CD4-positive, alpha-beta memory T cell (primary cell): ENCODE data around the gene LMO7. TPM values are rescaled to one million over a fixed set of nuclear protein-coding genes. Genes with fewer than 3 reads are reported as not detected.

Experiments used
- CTCF ChIA-PET: fragments of 350-600 bp; sonication (Branson Sonifier 250); formaldehyde crosslinking; loops from one replicate; lab custom pipeline; 2021; ENCODE audit warnings: inconsistent platforms; ENCODE audit not compliant: partially characterized antibody; lab: Charles Lee
- POLR2A ChIA-PET: fragments of 350-600 bp; sonication (Branson Sonifier 250); formaldehyde crosslinking; loops from one replicate; lab custom pipeline; 2021; ENCODE audit not compliant: partially characterized antibody; lab: Charles Lee
- DNase-seq, 5 donors: peaks; one replicate each; pipeline versions ENCODE4 v3.0.0 to v3.0.0-alpha.2; 2020 to 2022; ENCODE audit warnings: mixed read lengths in 1 of 5
- H3K27ac ChIP-seq: one replicate; pipeline ENCODE4 v1.7.0; 2013; ENCODE audit warnings: low read depth, low read length
- H3K27me3 ChIP-seq: 2 replicates; pipeline ENCODE4 v1.7.0; 2013; ENCODE audit warnings: mild to moderate bottlenecking, low read length, moderate library complexity; ENCODE audit not compliant: insufficient read depth
- H3K36me3 ChIP-seq: 2 replicates; pipeline ENCODE4 v1.7.0; 2013; ENCODE audit warnings: mild to moderate bottlenecking, low read length, moderate library complexity; ENCODE audit not compliant: insufficient read depth
- H3K4me1 ChIP-seq: 2 replicates; pipeline ENCODE4 v1.7.0; 2013; ENCODE audit warnings: mild to moderate bottlenecking, low read length, moderate library complexity; ENCODE audit not compliant: insufficient read depth
- H3K4me3 ChIP-seq, 2 donors: one replicate each; pipeline ENCODE4 v1.7.0; 2013; ENCODE audit warnings: low read length in 2 of 2, mild to moderate bottlenecking in 1 of 2
- H3K9me3 ChIP-seq, 2 donors: one replicate each; pipeline ENCODE4 v1.7.0; 2013; ENCODE audit warnings: low read length in 2 of 2, control low read depth in 1 of 2; ENCODE audit not compliant: control insufficient read depth in 1 of 2
- H3K27ac Mint-ChIP-seq, 7 donors: one replicate each; pipeline ENCODE4 v1.8.0; 2020 to 2021; ENCODE audit warnings: mixed read lengths in 7 of 7, mild to moderate bottlenecking in 6 of 7, inconsistent platforms in 3 of 7, moderate library complexity in 3 of 7
- H3K27me3 Mint-ChIP-seq, 2 donors: one replicate each; pipeline ENCODE4 v1.8.0; 2020 to 2021; ENCODE audit warnings: mixed read lengths in 2 of 2
- H3K36me3 Mint-ChIP-seq, 2 donors: one replicate each; pipeline ENCODE4 v1.8.0; 2020 to 2021; ENCODE audit warnings: mixed read lengths in 2 of 2, inconsistent platforms in 1 of 2, mild to moderate bottlenecking in 1 of 2
- H3K4me1 Mint-ChIP-seq, 4 donors: one replicate each; pipeline ENCODE4 v1.8.0; 2020 to 2021; ENCODE audit warnings: mixed read lengths in 4 of 4, mild to moderate bottlenecking in 1 of 4
- H3K4me3 Mint-ChIP-seq, 8 donors: one replicate each; pipeline ENCODE4 v1.8.0; 2020 to 2021; ENCODE audit warnings: mixed read lengths in 8 of 8, mild to moderate bottlenecking in 7 of 8, moderate library complexity in 6 of 8, inconsistent platforms in 3 of 8
- H3K9me3 Mint-ChIP-seq, 8 donors: one replicate each; pipeline ENCODE4 v1.8.0; 2020 to 2021; ENCODE audit warnings: mixed read lengths in 8 of 8, mild to moderate bottlenecking in 5 of 8, inconsistent platforms in 3 of 8, moderate library complexity in 1 of 8
- intact Hi-C: fragments of 100-400 bp; cut with micrococcal nuclease; formaldehyde crosslinking; loops from one replicate; pipeline ENCODE4 v1.15.1; 2023
- polyA plus RNA-seq, 2 donors: library from polyadenylated mRNA; unstranded; fragments of 300-500 nt; fragmentation: Illumina TruSeq; gene quantifications; one replicate each; pipeline ENCODE4 v1.2.3, GENCODE V29; 2021
- total RNA-seq, 2 experiments: library from RNA; stranded (reverse); gene quantifications; one replicate each; pipeline ENCODE4 v1.2.3, GENCODE V29; 2021

The LMO7 gene
- total and polyA plus RNA-seq, 4 experiments from 2014 or later: 5.4 to 29.4 (median 20.0) TPM

- H3K27me3 ChIP-seq: no peaks in the 10 kb centered on the region
- H3K4me3 ChIP-seq: no peak overlapping the region
- Mint-ChIP-seq H3K4me3 (no peak overlapping the region), H3K4me1 (peaks cover 11 to 35% (median 25%) of the 10 kb centered on the region in 4 donors), H3K27ac (no peak overlapping the region), H3K36me3 (no peaks in the 10 kb centered on the region), H3K27me3 (peaks cover 0 to 1% of the 10 kb centered on the region in 2 donors), H3K9me3 (no peaks in the 10 kb centered on the region)
- no peaks in the 10 kb centered on the region for H3K36me3 ChIP-seq
- ChIA-PET CTCF (interaction anchor here (0.8 to 11.2 kb wide), 9 partner anchors 9 to 1107 kb away, joined by 3 to 127 read pairs (median 5); no protein-coding TSS in a partner anchor), POLR2A (no interaction called here)
- H3K9me3 ChIP-seq: no peaks in the 10 kb centered on the region
- no peak overlapping the region for H3K27ac ChIP-seq
- H3K4me1 ChIP-seq: peaks cover 28% of the 10 kb centered on the region
- no peak for DNase-seq
- intact Hi-C loops: loop anchor here (5.0 kb wide), 1 partner anchor 111 kb away; no protein-coding TSS in a partner anchor
These were observed 236.8 kb downstream of the LMO7 start for GRCh38 chr13:75872980-75873379.

DNA sequence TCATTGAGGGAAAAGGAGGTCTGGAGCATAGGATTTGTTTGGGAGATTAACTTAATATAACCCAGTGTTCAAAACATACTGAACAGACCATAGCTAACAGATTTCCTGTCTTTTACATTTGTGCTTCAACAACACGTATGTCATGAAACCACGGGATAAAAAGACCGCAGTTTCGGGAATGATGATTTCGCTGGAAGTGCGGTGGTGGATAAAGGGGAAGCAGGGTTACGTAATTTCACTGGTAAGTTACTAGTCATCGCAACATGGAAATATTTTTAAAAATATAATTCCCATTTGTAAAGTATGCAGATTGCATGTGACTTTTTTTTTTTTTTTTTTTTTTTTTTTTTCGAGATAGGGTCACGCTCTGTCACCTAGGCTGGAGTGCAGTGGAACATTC lies 237.4 kb downstream of the LMO7 start:
- Histone ChIP-seq H3K4me3 (no peak overlapping the region), H3K27ac (no peak overlapping the region), H3K4me1 (peaks cover 28% of the 10 kb centered on the region), H3K36me3 (no peaks in the 10 kb centered on the region), H3K27me3 (no peaks in the 10 kb centered on the region), H3K9me3 (no peaks in the 10 kb centered on the region)
- H3K9me3 Mint-ChIP-seq: no peaks in the 10 kb centered on the region
- ChIA-PET CTCF (interaction anchor here (0.8 to 11.2 kb wide), 7 partner anchors 10 to 1107 kb away, joined by 3 to 127 read pairs (median 5); no protein-coding TSS in a partner anchor), POLR2A (no interaction called here)
- intact Hi-C loops: loop anchor here (5.0 kb wide), 1 partner anchor 111 kb away; no protein-coding TSS in a partner anchor
- no peak overlapping the region for H3K4me3 Mint-ChIP-seq
- H3K27me3 Mint-ChIP-seq: peaks cover 0 to 1% of the 10 kb centered on the region in 2 donors
- peaks cover 11 to 35% (median 25%) of the 10 kb centered on the region in 4 donors for H3K4me1 Mint-ChIP-seq
- no peak overlapping the region for H3K27ac Mint-ChIP-seq
- H3K36me3 Mint-ChIP-seq: no peaks in the 10 kb centered on the region
- no peak for DNase-seq

DNA sequence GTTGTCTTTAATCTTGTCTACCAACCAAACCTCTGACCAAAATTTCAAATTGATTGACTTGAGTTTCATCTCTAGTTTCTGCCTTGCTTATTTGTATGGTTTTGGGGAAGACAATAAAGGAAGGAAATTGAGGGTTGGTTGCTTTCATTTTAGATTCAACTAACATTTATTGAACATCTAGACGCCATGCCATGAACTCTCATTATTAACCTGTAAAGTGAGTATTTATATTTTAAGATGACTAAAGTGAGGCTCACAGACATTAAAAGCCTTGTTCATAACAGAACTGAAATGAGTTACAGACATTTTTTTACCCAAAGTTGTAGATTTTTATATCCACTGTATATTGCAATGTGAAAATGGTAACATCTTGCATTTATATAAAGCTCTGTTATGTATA lies 239.3 kb downstream of the LMO7 start:
- Histone ChIP-seq H3K4me1 (peaks cover 16% of the 10 kb centered on the region), H3K27me3 (no peaks in the 10 kb centered on the region), H3K27ac (no peak overlapping the region), H3K4me3 (no peak overlapping the region), H3K9me3 (no peaks in the 10 kb centered on the region), H3K36me3 (no peaks in the 10 kb centered on the region)
- peak overlapping the region in 3 of 7 donors; percentile 43 to 67 (median 57) for H3K27ac Mint-ChIP-seq
- ChIA-PET POLR2A (interaction anchor here (1.0 kb wide), 1 partner anchor 1010 kb away, joined by 3 read pairs; the partner anchor contains the start of gene KCTD12), CTCF (interaction anchor here (0.6 to 11.2 kb wide), 21 partner anchors 8 to 1432 kb away, joined by 3 to 127 read pairs (median 5); no protein-coding TSS in a partner anchor)
- no peaks in the 10 kb centered on the region for H3K36me3 Mint-ChIP-seq
- H3K4me1 Mint-ChIP-seq: peaks cover 7 to 24% (median 15%) of the 10 kb centered on the region in 4 donors
- peaks cover 0 to 1% of the 10 kb centered on the region in 2 donors for H3K27me3 Mint-ChIP-seq
- H3K4me3 Mint-ChIP-seq: peak overlapping the region in 5 of 8 donors; percentile 10 to 83 (median 60)
- intact Hi-C loops: no loop called here
- no peaks in the 10 kb centered on the region for H3K9me3 Mint-ChIP-seq
- DNase-seq: no peak

DNA sequence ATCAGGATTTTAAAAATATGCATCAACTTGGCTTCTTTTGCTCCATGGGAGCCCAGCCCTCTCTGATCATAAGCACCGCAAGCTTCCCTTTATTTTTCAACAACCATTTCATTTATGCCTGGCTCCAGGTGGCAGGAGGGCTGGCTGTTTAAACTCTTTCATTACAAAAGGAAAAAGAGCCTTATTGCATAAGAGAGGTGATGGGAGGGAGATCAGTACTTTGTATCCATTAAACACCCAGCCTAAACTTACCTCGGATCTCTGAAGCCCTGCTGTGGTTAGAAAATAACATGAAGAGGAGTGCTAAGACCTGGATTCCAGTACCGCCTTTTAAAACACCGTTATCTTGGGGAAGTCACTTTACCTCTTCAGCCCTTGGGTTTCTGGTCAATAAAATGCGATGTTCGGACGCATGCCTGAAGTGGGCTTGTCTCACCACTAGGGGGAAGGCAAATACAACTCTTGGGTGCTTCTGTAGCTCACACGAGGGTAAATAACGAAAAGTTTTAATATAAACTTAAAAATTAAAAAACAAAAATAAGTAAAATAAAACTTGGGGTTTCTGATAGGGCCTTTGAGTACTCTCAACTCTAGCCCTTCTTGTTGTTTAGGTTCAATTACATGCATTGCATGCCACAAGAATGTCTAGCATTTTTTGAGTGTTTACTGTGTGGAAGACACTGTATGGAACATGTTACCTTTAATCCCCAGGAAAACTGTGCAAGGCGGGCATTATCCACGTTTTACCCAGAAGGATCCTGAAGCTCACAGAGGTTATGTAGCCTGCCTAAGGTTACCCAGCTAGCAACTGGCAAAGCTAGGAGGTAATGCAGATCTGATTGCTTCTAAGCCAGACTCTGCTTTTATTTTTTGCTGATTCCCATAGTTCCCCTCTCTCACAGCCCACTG lies 240.3 kb downstream of the LMO7 start:
- CTCF ChIA-PET: interaction anchor here (0.7 to 11.2 kb wide), 25 partner anchors 8 to 1103 kb away, joined by 3 to 127 read pairs (median 5); no protein-coding TSS in a partner anchor
- Histone ChIP-seq H3K27ac (no peak overlapping the region), H3K36me3 (no peaks in the 10 kb centered on the region), H3K4me1 (peaks cover 10% of the 10 kb centered on the region), H3K4me3 (no peak overlapping the region), H3K9me3 (no peaks in the 10 kb centered on the region), H3K27me3 (no peaks in the 10 kb centered on the region)
- Mint-ChIP-seq H3K36me3 (no peaks in the 10 kb centered on the region), H3K4me1 (peaks cover 7 to 16% (median 10%) of the 10 kb centered on the region in 4 donors), H3K27me3 (peaks cover 0 to 1% of the 10 kb centered on the region in 2 donors), H3K4me3 (peak overlapping the region in 7 of 8 donors; percentile 24 to 83 (median 55)), H3K27ac (peak overlapping the region in 3 of 7 donors; percentile 11 to 74 (median 25)), H3K9me3 (no peaks in the 10 kb centered on the region)
- POLR2A ChIA-PET: interaction anchor here (1.0 kb wide), 1 partner anchor 1010 kb away, joined by 3 read pairs; the partner anchor contains the start of gene KCTD12
- intact Hi-C loops: loop anchor here (1.0 kb wide), 4 partner anchors 140 to 1104 kb away; no protein-coding TSS in a partner anchor
- DNase-seq: peak; percentile 49 to 54 (median 51)

- POLR2A ChIA-PET: no interaction called here
These were observed 240.9 kb downstream of the LMO7 start for GRCh38 chr13:75877071-75877470.

GRCh38 chr13:75879656-75880055 lies 243.5 kb downstream of the LMO7 start:
- H3K9me3 ChIP-seq: no peaks in the 10 kb centered on the region
- Mint-ChIP-seq H3K4me1 (peaks cover 7 to 16% (median 10%) of the 10 kb centered on the region in 4 donors), H3K27me3 (peaks cover 0 to 1% of the 10 kb centered on the region in 2 donors), H3K4me3 (no peak overlapping the region), H3K36me3 (no peaks in the 10 kb centered on the region), H3K9me3 (no peaks in the 10 kb centered on the region), H3K27ac (no peak overlapping the region)
- no peak overlapping the region for H3K27ac ChIP-seq
- DNase-seq: no peak
- CTCF ChIA-PET: no interaction called here
- POLR2A ChIA-PET: no interaction called here
- H3K36me3 ChIP-seq: no peaks in the 10 kb centered on the region
- H3K4me3 ChIP-seq: no peak overlapping the region
- intact Hi-C loops: no loop called here
- peaks cover 10% of the 10 kb centered on the region for H3K4me1 ChIP-seq
- no peaks in the 10 kb centered on the region for H3K27me3 ChIP-seq

More at GRCh38 chr13:75877071-75877470, 240.9 kb downstream of the LMO7 start:
- intact Hi-C loops: no loop called here
- H3K9me3 Mint-ChIP-seq: no peaks in the 10 kb centered on the region
- H3K27me3 Mint-ChIP-seq: peaks cover 0 to 1% of the 10 kb centered on the region in 2 donors
- no peak overlapping the region for H3K4me3 ChIP-seq
- peak overlapping the region in 1 of 8 donors; percentile 26 for H3K4me3 Mint-ChIP-seq
- no peaks in the 10 kb centered on the region for H3K36me3 ChIP-seq
- H3K9me3 ChIP-seq: no peaks in the 10 kb centered on the region
- peaks cover 7 to 16% (median 10%) of the 10 kb centered on the region in 4 donors for H3K4me1 Mint-ChIP-seq
- no peak for DNase-seq
- H3K27ac Mint-ChIP-seq: peak overlapping the region in 1 of 7 donors; percentile 26
- no peaks in the 10 kb centered on the region for H3K27me3 ChIP-seq
- H3K27ac ChIP-seq: no peak overlapping the region
- H3K4me1 ChIP-seq: peaks cover 10% of the 10 kb centered on the region
- H3K36me3 Mint-ChIP-seq: no peaks in the 10 kb centered on the region
- CTCF ChIA-PET: interaction anchor here (0.7 to 11.2 kb wide), 23 partner anchors 8 to 1103 kb away, joined by 3 to 127 read pairs (median 5); no protein-coding TSS in a partner anchor
